ENCODE data around the gene TNIK.
A peak's percentile ranks its signal among the peaks of the same experiment; 100 is the strongest.

TNIK gene

GRCh38 chr3:171356251-171356650, 104.0 kb downstream of the TNIK start:
- DNase-seq (ENCODE audit: low spot score) = no peak
- Histone ChIP-seq H3K27me3 (ENCODE audit: insufficient read depth, poor library complexity, severe bottlenecking) (no peaks in the 10 kb centered on the region), H3K4me1 (ENCODE audit: insufficient read depth, poor library complexity, severe bottlenecking) (peaks cover 62% of the 10 kb centered on the region), H3K9me3 (ENCODE audit: severe bottlenecking) (no peaks in the 10 kb centered on the region), H3K4me3 (ENCODE audit: severe bottlenecking) (no peak overlapping the region), H3K27ac (ENCODE audit: poor library complexity, severe bottlenecking) (peak overlapping the region; percentile 92), H3K36me3 (ENCODE audit: low read depth) (no peaks in the 10 kb centered on the region)
- ATAC-seq (ENCODE audit: low read depth) = peak; percentile 19; the same call in 1 of the 3 replicates
- TF ChIP-seq CTCF (IDR thresholded peaks at IDR 0.05; ENCODE audit: poor library complexity, severe bottlenecking) = no peak

- ATAC-seq (ENCODE audit: low read depth) (peak; percentile 59), DNase-seq (ENCODE audit: low spot score) (no peak)
- no peak for TF ChIP-seq CTCF (IDR thresholded peaks at IDR 0.05; ENCODE audit: poor library complexity, severe bottlenecking)
- H3K4me3 ChIP-seq (ENCODE audit: severe bottlenecking) = no peak overlapping the region
- H3K9me3 ChIP-seq (ENCODE audit: severe bottlenecking) = no peaks in the 10 kb centered on the region
- peaks cover 63% of the 10 kb centered on the region for H3K4me1 ChIP-seq (ENCODE audit: insufficient read depth, poor library complexity, severe bottlenecking)
- peak overlapping the region; percentile 92 for H3K27ac ChIP-seq (ENCODE audit: poor library complexity, severe bottlenecking)
- no peaks in the 10 kb centered on the region for H3K36me3 ChIP-seq (ENCODE audit: low read depth)
- no peaks in the 10 kb centered on the region for H3K27me3 ChIP-seq (ENCODE audit: insufficient read depth, poor library complexity, severe bottlenecking)
These were observed 105.3 kb downstream of the TNIK start for GRCh38 chr3:171354706-171355582.

- TF ChIP-seq CTCF (IDR thresholded peaks at IDR 0.05; ENCODE audit: poor library complexity, severe bottlenecking) = no peak
- H3K36me3 ChIP-seq (ENCODE audit: low read depth) = no peaks in the 10 kb centered on the region
- no peaks in the 10 kb centered on the region for H3K27me3 ChIP-seq (ENCODE audit: insufficient read depth, poor library complexity, severe bottlenecking)
- H3K9me3 ChIP-seq (ENCODE audit: severe bottlenecking) = no peaks in the 10 kb centered on the region
- H3K27ac ChIP-seq (ENCODE audit: poor library complexity, severe bottlenecking) = peak overlapping the region; percentile 92
- DNase-seq (ENCODE audit: low spot score) = no peak
- peaks cover 67% of the 10 kb centered on the region for H3K4me1 ChIP-seq (ENCODE audit: insufficient read depth, poor library complexity, severe bottlenecking)
- peak; percentile 6; the same call in 1 of the 3 replicates for ATAC-seq (ENCODE audit: low read depth)
- H3K4me3 ChIP-seq (ENCODE audit: severe bottlenecking) = no peak overlapping the region
These were observed 106.0 kb downstream of the TNIK start for GRCh38 chr3:171354049-171354705.

GRCh38 chr3:171353423-171353822, 106.8 kb downstream of the TNIK start:
- TF ChIP-seq CTCF (IDR thresholded peaks at IDR 0.05; ENCODE audit: poor library complexity, severe bottlenecking) = no peak
- H3K27me3 ChIP-seq (ENCODE audit: insufficient read depth, poor library complexity, severe bottlenecking) = no peaks in the 10 kb centered on the region
- H3K4me3 ChIP-seq (ENCODE audit: severe bottlenecking) = no peak overlapping the region
- H3K9me3 ChIP-seq (ENCODE audit: severe bottlenecking) = no peaks in the 10 kb centered on the region
- DNase-seq (ENCODE audit: low spot score) (no peak), ATAC-seq (ENCODE audit: low read depth) (peak; percentile 66)
- H3K4me1 ChIP-seq (ENCODE audit: insufficient read depth, poor library complexity, severe bottlenecking) = peaks cover 73% of the 10 kb centered on the region
- no peaks in the 10 kb centered on the region for H3K36me3 ChIP-seq (ENCODE audit: low read depth)
- peak overlapping the region; percentile 92 for H3K27ac ChIP-seq (ENCODE audit: poor library complexity, severe bottlenecking)

Data from RWPE2 (cell line).